SK-N-SH treated with all-trans-retinoic acid at 6 μM for 48 hours (cell line): ENCODE results near the gene SELENOT.

ENCODE experiments used
- ATAC-seq: fragments of 200-7000 bp; cut with Tn5 transposase; 3 replicates; pipeline ENCODE4 v1.9.1; 2020; ENCODE audit warnings: mild to moderate bottlenecking, moderate library complexity
- ARNTL ChIP-seq: fragments of 450-650 bp; formaldehyde crosslinking; IDR thresholded peaks from 2 replicates; pipeline ENCODE4 v1.5.0; 2020; ENCODE audit warnings: low read depth, mild to moderate bottlenecking, moderate library complexity, borderline replicate concordance
- BACH2 ChIP-seq: fragments of 250-450 bp; sonication (Bioruptor Pico); IDR thresholded peaks from 2 replicates; pipeline ENCODE4 v1.9.0; 2021; ENCODE audit warnings: mild to moderate bottlenecking, borderline replicate concordance
- CREB5 ChIP-seq: fragments of 250-450 bp; sonication (Bioruptor Pico); IDR thresholded peaks from 2 replicates; pipeline ENCODE4 v1.5.1; 2020; ENCODE audit warnings: low read depth, mild to moderate bottlenecking, moderate library complexity
- CSDC2 ChIP-seq: fragments of 250-450 bp; sonication (Bioruptor Pico); IDR thresholded peaks from 2 replicates; pipeline ENCODE4 v1.5.0; 2020; ENCODE audit warnings: mild to moderate bottlenecking, moderate library complexity
- CSRNP3 ChIP-seq: fragments of 250-450 bp; sonication (Bioruptor Pico); IDR thresholded peaks from 2 replicates; pipeline ENCODE4 v1.5.1; 2021; ENCODE audit warnings: mild to moderate bottlenecking, moderate library complexity
- ESRRG ChIP-seq: fragments of 250-450 bp; sonication (Bioruptor Pico); IDR thresholded peaks from 2 replicates; pipeline ENCODE4 v1.6.1; 2021; ENCODE audit warnings: mild to moderate bottlenecking
- GLIS3 ChIP-seq: fragments of 250-450 bp; sonication (Bioruptor Pico); IDR thresholded peaks from 2 replicates; pipeline ENCODE4 v1.5.0; 2020; ENCODE audit warnings: mild to moderate bottlenecking, moderate library complexity
- ISL1 ChIP-seq: fragments of 250-450 bp; sonication (Bioruptor Pico); IDR thresholded peaks from 2 replicates; pipeline ENCODE4 v2.1.2; 2022; ENCODE audit warnings: mild to moderate bottlenecking, moderate library complexity
- OSR1 ChIP-seq: fragments of 250-450 bp; sonication (Bioruptor Pico); IDR thresholded peaks from 2 replicates; pipeline ENCODE4 v1.8.0; 2022; ENCODE audit warnings: moderate library complexity, mild to moderate bottlenecking, inconsistent platforms
- PATZ1 ChIP-seq: fragments of 250-450 bp; sonication (Bioruptor Pico); IDR thresholded peaks from 2 replicates; pipeline ENCODE4 v1.8.0; 2020; ENCODE audit warnings: mild to moderate bottlenecking, moderate library complexity, borderline replicate concordance
- POU6F1 ChIP-seq: fragments of 250-450 bp; sonication (Bioruptor Pico); IDR thresholded peaks from 2 replicates; pipeline ENCODE4 v1.8.0; 2021; ENCODE audit warnings: low read depth, mild to moderate bottlenecking, moderate library complexity, borderline replicate concordance
- PPARA ChIP-seq: fragments of 250-450 bp; sonication (Bioruptor Pico); IDR thresholded peaks from 2 replicates; pipeline ENCODE4 v1.5.0; 2020; ENCODE audit warnings: mild to moderate bottlenecking, borderline replicate concordance
- RARB ChIP-seq: fragments of 250-450 bp; sonication (Bioruptor Pico); IDR thresholded peaks from 2 replicates; pipeline ENCODE4 v1.8.0; 2021; ENCODE audit warnings: mild to moderate bottlenecking, moderate library complexity
- SNAI2 ChIP-seq: fragments of 250-450 bp; sonication (Bioruptor Pico); IDR thresholded peaks from 2 replicates; pipeline ENCODE4 v1.5.0; 2020; ENCODE audit warnings: mild to moderate bottlenecking, moderate library complexity
- TCF4 ChIP-seq: fragments of 250-450 bp; sonication (Bioruptor Pico); IDR thresholded peaks from 2 replicates; pipeline ENCODE4 v1.8.0; 2021; ENCODE audit warnings: mild to moderate bottlenecking, moderate library complexity, borderline replicate concordance
- TOX ChIP-seq: fragments of 250-450 bp; sonication (Bioruptor Pico); IDR thresholded peaks from 2 replicates; pipeline ENCODE4 v1.8.0; 2021; ENCODE audit warnings: mild to moderate bottlenecking, moderate library complexity, borderline replicate concordance
- TSHZ2 ChIP-seq: fragments of 250-450 bp; sonication (Bioruptor Pico); IDR thresholded peaks from 2 replicates; pipeline ENCODE4 v1.5.0; 2020; ENCODE audit warnings: mild to moderate bottlenecking, moderate library complexity
- ZC3H10 ChIP-seq: fragments of 250-450 bp; sonication (Bioruptor Pico); IDR thresholded peaks from 2 replicates; pipeline ENCODE4 v1.5.1; 2021; ENCODE audit warnings: mild to moderate bottlenecking, moderate library complexity
- ZFP3 ChIP-seq: fragments of 250-450 bp; sonication (Bioruptor Pico); IDR thresholded peaks from 2 replicates; pipeline ENCODE4 v1.5.0; 2020; ENCODE audit warnings: mild to moderate bottlenecking, moderate library complexity
- ZFP30 ChIP-seq: fragments of 450-650 bp; formaldehyde crosslinking; IDR thresholded peaks from 2 replicates; pipeline ENCODE4 v1.5.0; 2022; ENCODE audit warnings: mild to moderate bottlenecking, moderate library complexity
- ZNF70 ChIP-seq: fragments of 450-650 bp; formaldehyde crosslinking; IDR thresholded peaks from 2 replicates; pipeline ENCODE4 v1.5.0; 2020; ENCODE audit warnings: mild to moderate bottlenecking, moderate library complexity
- ZNF8 ChIP-seq: fragments of 450-650 bp; formaldehyde crosslinking; IDR thresholded peaks from 2 replicates; pipeline ENCODE4 v1.5.0; 2020; ENCODE audit warnings: mild to moderate bottlenecking, moderate library complexity

The SELENOT gene

GRCh38 chr3:150605998-150606641, 3.0 kb downstream of the SELENOT start:
- TF ChIP-seq ZNF8 (CRISPR knock-in tag) (no peak), RARB (CRISPR knock-in tag) (no peak), TOX (CRISPR knock-in tag) (no peak), CSDC2 (CRISPR knock-in tag) (no peak), TSHZ2 (CRISPR knock-in tag) (no peak), POU6F1 (CRISPR knock-in tag) (no peak), SNAI2 (CRISPR knock-in tag) (no peak), ZNF70 (CRISPR knock-in tag) (no peak), PPARA (CRISPR knock-in tag) (no peak), OSR1 (CRISPR knock-in tag) (no peak), ZC3H10 (CRISPR knock-in tag) (no peak), TCF4 (CRISPR knock-in tag) (no peak), ISL1 (CRISPR knock-in tag) (no peak), ARNTL (CRISPR knock-in tag) (no peak), ZFP3 (CRISPR knock-in tag) (no peak), GLIS3 (no peak), CREB5 (CRISPR knock-in tag) (no peak), BACH2 (CRISPR knock-in tag) (no peak), PATZ1 (no peak), ZFP30 (no peak)
- ATAC-seq = no peak

- ATAC-seq = no peak
- TF ChIP-seq POU6F1 (CRISPR knock-in tag) = no peak
- no peak for TF ChIP-seq SNAI2 (CRISPR knock-in tag)
- TF ChIP-seq CSRNP3 = no peak
- no peak for TF ChIP-seq BACH2 (CRISPR knock-in tag)
- no peak for TF ChIP-seq OSR1 (CRISPR knock-in tag)
- TF ChIP-seq GLIS3 = no peak
- no peak for TF ChIP-seq ZNF8 (CRISPR knock-in tag)
- TF ChIP-seq ESRRG (CRISPR knock-in tag) = no peak
- no peak for TF ChIP-seq ZFP30
Measured at GRCh38 chr3:150607267-150608065, 4.3 kb downstream of the SELENOT start.
